Activated CD4-positive, CD25-positive, alpha-beta regulatory T cell (primary cell): ENCODE measurements around the gene SLC12A1.
A peak's percentile ranks its signal among the peaks of the same experiment; 100 is the strongest.

ENCODE experiments used
- DNase-seq, 4 experiments: peaks; one replicate each; lab custom pipeline; 2025; lab: John Stamatoyannopoulos, UW

Gene SLC12A1

DNA sequence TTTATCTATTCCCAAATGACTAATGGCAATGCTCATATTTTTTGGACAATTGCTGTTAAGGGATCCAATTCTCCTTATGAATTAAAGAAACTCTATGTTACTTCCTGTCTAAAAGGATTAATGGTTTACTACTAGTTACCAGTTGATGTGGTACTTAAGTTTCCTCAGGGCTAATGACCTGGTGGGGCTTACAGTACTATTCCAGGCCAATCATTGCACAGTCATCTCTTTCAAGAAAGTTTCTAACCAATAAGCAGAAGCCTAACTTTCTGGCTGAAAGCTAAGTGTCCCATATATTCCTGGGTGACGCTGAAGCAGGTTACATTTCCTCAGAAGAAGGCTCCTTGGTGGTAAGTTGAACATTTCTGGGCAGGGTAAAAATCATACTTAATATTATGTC lies at the start of gene SLC12A1:
SLC12A1 (plus strand) TSS at position 322 of the 400 bp plus-strand sequence. CDS start 1,418 bp downstream, outside the sequence.
- DNase-seq: no peak

DNA sequence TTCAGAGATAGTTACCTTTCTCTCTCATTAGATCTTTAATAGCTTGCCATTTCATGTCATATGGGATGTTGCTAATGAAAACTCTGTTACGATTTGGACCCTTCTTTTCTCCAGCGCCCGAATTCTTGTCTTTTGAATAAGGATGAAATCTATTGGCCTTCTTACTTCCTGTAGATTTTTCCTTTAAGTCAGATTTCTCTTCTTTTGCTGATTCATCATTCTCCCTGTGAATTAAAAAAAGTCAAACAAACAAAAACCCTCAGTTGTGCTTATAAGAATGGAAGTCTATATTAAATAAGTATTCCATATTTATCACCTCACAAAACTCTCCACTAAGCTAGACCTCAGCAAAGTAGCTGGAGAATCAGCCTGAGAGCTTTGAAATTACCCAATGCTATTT lies 37.5 kb upstream of the SLC12A1 start:
- no peak for DNase-seq

DNA sequence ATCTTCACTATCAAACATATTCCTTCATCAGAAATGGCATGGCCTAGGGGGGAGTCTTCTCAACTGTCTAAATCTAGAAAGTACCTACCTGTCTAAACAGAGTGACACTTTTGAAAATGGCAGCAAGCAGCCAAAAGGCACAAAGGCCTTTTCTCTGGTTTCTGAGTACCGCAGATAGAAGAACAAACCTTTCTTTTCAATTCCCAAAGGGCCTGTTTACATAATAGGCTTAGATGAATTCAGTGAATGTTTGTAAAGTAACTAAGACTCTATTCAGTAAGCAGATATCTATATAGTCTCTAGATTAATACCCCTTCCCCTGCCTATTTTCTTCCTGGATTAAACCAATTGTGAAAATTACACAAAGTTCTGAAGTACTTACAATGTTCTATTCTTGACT lies 35.1 kb upstream of the SLC12A1 start:
- no peak for DNase-seq

DNA sequence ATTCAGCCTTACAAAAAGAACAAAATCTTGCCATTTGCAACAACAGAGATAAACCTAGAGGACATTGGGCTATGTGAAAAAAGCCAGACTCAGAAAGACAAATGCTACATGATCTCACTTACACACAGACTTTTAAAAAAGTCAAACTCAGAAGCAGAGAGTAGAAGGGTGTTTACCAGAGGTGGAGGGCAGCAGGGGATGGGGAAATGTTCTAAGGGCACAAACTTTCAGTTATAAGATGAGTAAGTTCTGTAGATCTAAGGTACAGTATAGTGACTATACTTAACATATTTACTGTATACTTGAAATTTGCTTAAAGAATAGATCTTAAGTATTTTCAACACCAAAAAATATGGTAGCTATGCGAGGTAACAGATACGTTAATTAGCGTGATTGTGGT lies 31.0 kb upstream of the SLC12A1 start:
- no peak for DNase-seq

DNA sequence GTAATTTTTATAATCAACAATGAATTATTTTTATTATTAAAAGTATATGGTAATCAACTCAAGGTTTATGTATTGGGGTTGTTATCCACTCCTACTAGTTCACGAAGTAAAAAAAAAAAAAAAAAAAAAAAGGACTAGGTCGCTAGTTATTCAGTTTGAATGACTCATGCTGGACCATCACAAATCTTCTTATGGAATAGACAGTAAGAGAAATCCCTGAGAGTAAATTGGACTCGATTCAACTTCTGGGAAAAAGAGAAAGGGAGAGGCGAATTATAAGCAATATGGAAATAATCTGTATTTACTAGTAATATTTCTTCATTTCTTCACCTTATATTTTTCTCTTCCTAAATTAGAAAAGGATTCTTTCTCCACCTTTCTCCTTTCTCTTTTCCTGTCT lies 30.0 kb upstream of the SLC12A1 start:
- DNase-seq: no peak

DNA sequence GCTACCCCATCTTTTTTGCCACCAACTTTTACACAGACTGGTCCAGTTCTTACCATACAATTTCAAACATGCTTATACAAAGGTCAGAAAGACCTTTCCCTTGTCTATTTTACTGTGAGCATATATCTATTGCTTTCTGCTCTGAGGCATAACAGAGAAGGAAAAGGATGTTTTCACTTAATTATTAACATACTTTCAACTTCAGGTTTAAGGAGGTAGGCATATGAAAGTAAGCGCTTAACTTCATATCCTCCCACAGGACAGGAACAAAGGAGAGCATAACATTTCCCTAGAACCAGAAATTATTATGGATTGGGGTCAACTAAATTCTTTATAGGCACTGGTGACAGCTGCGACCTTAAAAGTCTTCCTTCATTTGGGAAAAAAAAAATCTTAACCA lies 29.1 kb upstream of the SLC12A1 start:
- no peak for DNase-seq

DNA sequence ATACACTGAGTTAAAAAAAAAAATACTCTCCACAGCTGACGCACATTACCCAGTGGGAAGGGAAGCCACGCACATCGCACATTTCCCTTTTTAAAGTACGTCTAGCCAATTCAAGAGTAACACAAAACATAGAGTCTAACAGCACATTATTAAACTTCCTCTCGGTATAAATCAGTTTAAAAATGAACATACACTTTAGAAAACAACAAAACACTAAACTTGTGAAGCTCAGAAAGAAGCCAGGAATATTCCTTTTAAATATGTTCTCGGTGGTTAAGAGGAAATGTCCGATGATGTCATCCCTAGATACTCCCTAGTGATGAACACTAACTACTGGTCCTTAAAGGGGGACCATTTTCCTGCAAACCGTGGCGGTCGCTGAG lies 28.7 kb upstream of the SLC12A1 start:
- peak in 1 of 4 experiments; percentile 1 for DNase-seq

DNA sequence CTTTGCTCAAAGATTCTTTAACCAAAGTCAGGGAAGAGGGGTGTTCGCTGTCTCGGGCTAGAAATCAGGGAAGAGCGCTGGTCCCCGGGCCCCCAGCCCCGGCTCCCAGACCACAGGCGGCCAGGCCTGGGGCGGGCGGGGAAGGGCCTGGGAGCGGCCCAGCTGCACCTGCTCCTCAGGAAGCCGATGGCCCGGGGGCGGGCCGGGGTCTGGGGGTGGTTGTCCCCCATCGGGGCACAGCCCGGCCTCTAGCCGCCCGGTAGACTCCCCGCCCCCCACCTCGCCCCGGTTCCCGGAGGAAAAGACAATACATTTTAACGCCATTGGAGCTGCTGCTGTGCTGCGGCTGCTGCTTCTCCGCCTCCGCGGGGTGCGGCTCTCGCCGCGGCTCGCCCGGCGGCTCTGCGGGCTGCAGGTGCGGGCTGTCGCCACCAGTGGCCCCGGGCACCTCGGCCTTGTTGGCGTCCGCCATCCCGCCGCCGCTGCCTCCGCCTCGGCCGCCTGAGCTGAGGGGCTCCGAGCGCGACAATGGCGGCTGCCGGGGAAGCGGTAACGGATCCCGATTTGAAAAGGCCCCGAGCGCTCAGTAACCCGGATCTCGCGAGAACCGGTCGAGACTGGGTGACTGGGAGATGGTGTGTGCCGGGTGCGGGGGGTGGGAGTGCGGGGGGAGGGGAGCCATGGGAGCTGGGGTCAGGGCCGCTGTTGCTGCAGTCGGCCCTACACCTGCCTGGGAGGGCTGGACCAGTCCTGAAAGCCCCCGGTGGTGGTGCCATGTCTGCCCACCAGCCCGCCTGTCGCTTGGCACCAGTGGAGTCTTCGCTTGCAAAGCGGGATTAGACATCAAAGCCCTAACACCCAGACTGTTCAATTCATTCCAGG lies 28.1 kb upstream of the SLC12A1 start, which contains the start of gene MYEF2:
MYEF2 (minus strand) TSS at position 530 of the 882 bp plus-strand sequence; CDS start at position 472, 58 bp downstream.
- peak; percentile 11 to 33 (median 28) for DNase-seq

DNA sequence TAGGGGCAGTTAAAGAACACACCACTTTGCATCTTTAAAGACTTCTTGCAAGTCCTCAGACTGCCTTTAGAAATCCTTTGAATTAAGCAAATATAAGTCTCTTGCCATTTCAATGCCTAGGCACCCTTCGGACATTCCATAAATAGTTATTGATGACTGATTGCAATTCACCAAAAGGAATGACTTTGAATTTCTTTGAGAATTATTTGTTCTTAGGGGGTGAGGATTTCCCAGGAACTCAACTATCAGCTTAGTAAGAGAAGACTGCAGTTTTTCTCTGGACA lies 27.5 kb upstream of the SLC12A1 start:
- no peak for DNase-seq

DNA sequence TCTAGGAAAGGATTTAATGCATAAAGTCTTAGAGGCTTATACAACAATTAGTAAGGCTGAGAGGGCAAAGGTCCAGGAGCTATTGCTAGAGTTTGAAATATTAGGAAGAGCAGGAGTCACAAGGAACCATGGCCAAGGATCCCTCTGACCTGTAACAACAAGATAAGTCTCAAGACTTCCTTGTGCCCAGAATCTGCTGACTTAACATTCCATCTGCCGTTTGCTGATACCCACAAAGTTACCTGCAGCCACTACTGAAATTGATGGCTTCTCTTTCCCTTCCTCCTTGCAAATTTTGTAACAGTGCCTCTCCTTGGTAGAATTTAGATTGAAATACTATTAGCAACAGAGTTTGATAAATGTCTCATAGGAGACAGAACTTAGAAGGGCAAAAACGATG lies 23.4 kb upstream of the SLC12A1 start:
- DNase-seq: no peak

DNA sequence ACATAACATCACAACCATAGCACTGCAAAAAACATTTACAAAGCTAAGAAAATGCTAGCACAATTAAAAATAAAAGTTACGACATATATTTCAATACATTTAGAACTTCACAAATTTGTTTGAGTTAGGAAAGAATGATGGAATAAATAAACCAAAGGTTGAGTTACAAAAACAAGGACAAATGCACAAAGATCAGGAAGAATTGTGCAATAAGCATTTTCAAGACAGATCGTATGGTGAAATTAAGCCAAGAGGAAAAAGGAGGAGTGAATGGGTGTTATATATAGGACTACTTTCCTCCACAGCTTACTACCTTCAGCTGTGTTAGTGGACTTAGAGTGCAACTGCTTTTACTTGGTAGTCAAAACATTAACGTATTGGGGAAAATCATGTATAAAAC lies 20.6 kb upstream of the SLC12A1 start:
- no peak for DNase-seq

DNA sequence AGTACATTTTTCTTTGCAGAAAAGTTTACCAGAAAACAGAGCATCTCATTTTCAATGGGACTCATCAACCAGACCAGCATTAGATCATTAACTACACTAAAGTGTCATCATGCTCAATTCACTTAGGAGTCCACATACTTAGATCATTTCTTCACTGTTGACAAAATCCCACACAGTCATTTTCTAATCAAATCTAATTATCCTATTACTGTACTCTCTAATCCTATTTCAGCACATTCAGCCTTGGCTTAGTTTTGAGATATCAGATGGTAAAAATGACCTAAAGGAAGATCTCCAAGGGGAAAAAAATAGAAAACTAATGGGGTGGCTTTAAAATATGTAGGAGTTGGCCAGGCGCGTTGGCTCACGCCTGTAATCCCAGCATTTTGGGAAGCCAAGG lies 19.8 kb upstream of the SLC12A1 start:
- DNase-seq: no peak

DNA sequence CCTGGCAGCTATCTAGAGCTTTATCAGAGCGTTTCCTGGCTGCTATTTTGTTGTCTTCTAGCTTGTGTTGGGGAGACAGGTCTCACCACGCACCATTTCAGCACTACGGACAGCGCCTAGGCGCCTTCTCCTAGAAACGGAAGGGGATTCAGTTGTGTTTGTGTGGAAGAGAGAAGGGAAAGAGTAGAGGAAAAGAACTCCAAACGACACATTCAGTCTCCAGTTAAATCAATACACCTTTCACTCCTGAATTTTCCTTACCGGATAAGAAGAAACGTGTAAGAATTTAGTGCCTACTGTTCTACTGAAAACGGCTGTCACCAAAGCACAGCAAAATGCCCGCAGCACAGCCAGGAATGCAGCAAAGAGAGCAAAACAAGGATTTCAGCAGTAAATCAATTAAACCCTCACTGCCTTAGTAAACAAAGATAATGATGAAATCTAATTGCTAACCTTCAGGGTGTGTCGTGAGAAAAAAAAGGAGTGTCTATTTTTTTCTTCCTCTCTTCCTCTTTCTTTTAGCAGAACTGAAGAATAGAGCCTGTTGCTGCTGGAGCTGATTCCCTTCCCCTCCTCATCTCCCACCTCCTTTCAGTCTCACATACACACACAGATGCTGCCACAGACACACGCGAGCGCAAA lies 15.0 kb upstream of the SLC12A1 start:
- DNase-seq: peak in 2 of 4 experiments; percentile 2 to 3

DNA sequence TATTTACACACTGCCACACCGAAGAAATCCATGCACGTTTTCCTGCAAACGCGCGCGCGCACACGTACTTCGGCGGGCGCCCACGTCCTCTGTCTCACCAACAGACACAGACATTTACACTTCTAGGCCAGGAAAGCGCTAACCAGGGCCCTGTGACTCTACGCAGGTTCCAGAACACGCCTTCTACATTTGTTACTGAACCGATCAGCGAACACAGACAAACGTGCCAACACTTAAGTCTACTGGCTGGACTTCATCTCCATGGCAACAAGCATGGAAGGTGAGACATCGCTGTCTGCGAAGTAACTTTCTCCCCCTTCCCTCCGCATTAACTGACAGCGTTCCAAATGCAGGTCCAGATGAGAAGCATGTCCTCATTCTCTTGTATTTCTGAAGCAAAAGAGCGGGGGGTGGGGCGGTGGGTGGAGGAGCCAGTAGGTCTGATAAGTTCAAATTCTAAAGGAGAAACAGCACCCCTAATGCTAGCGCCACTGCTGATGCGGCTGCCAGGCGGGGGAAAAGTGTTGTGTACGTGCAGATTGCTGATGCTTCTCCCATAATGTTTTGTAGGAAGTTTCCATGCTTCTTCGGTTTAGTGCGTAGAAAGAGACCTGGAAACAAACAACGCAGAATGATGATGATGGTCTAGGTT lies 14.4 kb upstream of the SLC12A1 start, which contains the start of gene CTXN2:
CTXN2 (plus strand) TSS at position 92 of the 652 bp plus-strand sequence. CDS start 9,636 bp downstream, outside the sequence.
- no peak for DNase-seq

DNA sequence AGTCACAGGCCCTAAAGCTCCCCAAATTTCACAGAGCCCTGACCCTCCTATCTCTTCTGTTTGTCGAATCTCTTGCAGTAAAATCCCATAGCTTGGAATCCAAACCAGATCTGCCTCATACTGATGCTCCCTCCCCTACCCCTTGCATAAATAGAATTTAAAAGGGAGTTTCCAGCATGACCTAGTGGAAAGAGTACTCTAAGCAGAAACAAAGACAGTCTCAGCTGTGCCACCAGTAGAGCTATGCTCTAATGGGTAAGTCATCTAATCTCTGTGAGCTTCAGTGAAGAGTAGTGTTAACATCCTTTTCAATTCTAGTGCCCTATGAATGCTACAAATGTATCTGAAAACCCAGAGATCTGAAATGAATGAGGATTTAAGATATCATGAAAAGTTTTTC lies 4.0 kb upstream of the SLC12A1 start:
- DNase-seq: no peak

DNA sequence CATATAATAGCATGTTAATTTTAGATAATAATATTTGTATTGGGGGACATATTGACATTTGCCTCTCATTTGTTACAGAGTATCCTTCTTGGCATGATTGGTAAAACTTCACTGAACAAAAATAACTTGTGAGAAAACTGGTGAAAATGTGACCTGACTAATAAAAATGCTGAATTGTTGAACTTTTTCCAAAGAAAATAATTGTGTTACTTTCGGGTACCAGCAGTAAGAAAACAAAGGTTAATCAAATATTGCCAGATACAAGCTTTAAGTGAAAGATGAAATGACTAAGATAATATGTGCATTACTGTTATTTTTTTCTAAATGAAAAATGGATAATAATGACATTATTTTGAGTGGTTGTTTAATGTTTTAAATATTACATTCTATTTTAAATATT lies 15.2 kb downstream of the SLC12A1 start:
- DNase-seq: no peak

DNA sequence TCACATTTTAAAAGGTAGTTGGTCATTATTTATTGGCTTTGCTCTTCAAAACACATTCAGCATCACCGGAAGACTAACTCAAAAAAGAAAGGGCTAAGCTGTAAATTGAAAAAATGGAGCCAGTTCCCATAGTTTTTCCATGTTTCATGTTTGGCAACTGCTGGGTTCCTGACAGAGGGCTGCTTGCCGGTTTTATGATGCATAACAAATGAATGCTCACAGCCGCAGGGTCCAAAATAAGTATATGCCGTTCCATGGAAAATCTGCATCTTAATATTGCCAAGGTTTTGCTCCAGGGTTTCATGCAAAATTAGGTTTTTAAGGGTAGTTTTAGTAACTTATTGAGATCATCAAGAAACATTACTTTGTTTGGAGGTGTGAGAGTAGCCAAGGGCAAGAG lies 15.8 kb downstream of the SLC12A1 start:
- DNase-seq: no peak

DNA sequence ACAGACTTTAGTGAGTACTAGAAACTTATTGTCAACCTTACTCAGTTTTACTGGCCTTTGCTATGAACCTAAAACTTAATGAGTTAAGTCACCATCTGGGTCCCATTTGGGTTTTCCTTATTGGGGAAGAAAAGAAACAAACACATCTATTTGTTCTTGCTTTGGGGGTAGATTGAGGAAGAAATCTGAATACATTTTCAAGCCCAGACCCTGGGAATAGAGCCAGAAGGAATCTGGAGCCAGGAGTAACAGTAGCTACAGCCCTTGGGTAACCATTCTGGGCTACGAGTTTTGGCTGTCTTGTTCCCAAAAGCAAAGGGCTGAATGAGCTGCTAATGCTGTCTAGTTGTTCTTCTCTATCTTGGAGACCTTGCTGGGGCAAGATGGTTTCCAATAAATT lies 16.5 kb downstream of the SLC12A1 start:
- no peak for DNase-seq

DNA sequence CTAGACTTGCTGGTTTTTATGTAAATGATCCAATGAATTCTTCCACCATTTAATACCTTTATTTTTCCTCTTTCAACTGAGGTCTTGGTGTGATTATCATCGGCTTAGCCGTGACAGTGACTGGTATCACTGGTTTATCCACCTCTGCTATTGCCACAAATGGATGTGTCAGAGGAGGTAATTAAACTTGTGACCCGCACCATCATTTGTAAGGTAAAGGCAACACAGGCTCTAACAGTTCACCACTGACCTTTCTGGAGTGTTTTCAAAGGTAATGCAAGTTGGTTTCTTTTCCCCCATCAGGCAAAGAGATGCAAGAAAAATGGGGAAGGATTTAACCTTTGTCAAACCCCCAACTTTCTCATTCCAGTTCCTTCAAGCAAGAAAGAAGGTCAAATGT lies 19.7 kb downstream of the SLC12A1 start:
- DNase-seq: no peak

DNA sequence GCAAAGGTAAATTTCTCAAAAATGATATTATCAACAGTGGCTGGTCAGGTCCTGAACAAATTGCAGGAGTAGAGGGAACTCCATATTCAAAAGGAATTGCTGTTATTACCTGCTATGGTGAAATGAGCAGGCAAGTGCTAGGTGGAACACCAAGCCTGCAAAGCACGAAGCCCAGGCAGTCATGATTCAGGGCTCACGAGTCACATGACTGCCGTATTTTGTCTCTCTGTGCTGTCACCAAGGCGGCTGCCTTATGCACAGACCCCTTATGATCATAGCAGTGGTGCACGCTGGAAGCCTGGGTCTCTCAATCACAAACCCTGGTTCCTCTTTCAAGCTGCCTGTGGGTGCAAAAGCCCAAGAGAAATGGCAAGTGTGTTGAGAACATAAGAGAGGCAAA lies 24.4 kb downstream of the SLC12A1 start:
- DNase-seq: no peak

DNA sequence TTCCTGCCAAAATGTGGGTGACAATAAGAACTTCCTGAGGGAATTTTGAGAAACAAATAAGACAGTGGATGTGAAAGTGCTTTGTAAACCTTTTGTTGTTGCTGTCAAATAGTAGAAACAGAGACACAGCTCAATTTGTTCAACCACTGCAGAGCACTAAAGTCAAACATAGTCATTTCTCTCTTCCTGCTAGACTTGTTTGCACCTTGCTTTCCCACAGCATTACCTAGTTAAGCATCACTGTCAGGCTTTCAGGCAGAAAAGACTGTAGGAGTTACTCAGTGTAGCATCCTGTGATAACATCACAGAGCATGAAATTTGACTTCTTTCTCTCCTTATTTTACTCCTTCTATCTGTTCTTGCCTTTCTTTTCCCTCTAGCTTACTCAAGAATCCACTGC lies 27.1 kb downstream of the SLC12A1 start:
- DNase-seq: no peak

DNA sequence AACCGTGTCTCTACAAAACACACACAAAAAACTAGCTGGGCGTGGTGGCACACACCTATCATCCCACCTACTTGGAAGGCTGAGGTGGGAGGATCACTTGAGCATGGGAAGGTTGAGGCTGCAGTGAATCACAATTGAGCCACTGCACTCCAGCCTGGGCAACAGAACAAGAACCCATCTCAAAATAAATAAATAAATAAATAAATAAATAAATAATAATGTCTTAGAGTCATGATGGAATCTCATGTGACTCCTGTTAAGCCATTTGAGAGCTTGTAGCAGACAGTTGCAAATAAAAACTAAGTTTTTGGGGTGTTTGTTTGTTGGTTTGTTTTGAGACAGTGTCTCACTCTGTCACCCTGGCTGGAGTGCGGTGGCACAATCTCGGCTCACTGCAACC lies 33.2 kb downstream of the SLC12A1 start:
- no peak for DNase-seq

DNA sequence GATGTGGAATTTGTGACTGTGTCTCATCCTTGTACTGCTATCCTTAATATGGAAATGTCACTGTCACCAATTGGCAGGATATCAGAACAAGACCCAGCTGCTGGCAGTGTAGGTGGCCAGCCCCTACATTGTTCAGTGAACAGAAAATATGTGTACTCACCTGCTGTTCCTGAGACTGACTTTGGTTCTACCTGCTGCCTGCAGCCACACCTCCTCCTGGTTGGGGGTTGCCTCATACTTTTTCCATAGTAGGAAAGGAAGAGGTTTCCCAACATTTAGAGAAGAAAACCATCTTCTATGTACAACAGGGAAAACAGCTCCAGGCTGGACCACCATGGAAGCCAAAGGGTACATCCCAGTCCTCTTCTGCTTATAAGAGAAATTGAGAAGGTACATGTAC lies 35.9 kb downstream of the SLC12A1 start:
- DNase-seq: no peak
